Common myeloid progenitor, CD34-positive (primary cell): Measurements from ENCODE around the gene PPP4C.

ENCODE experiments used
- CTCF ChIA-PET: fragments of 350-600 bp; sonication (Branson Sonifier 250); formaldehyde crosslinking; loops from one replicate; lab custom pipeline; 2021; ENCODE audit warnings: antibody characterized with exemption; lab: Charles Lee
- POLR2A ChIA-PET: fragments of 350-600 bp; sonication (Branson Sonifier 250); formaldehyde crosslinking; loops from one replicate; lab custom pipeline; 2021; ENCODE audit warnings: antibody characterized with exemption; lab: Charles Lee
- DNase-seq, 3 donors: peaks; one replicate each; pipeline versions ENCODE4 v3.0.0 to v3.0.0-alpha.2; 2013
- H3K27ac ChIP-seq, 2 experiments: 1 replicate in 1 of 2; 2 replicates in 1 of 2; pipeline ENCODE4 v1.7.0; 2013; ENCODE audit warnings: inconsistent platforms in 2 of 2, low read length in 2 of 2, mild to moderate bottlenecking in 2 of 2, low read depth in 1 of 2, moderate library complexity in 1 of 2; ENCODE audit not compliant: severe bottlenecking in 2 of 2, insufficient read depth in 1 of 2, poor library complexity in 1 of 2
- H3K27me3 ChIP-seq, 5 experiments: replicated peaks in 2 of 5; 1 replicate in 3 of 5; 2 replicates in 2 of 5; pipeline versions ENCODE4 v1.6.1 to v1.7.0; 2013; ENCODE audit warnings: low read length in 4 of 5, mild to moderate bottlenecking in 2 of 5, moderate library complexity in 2 of 5, inconsistent platforms in 1 of 5; ENCODE audit not compliant: insufficient read depth in 5 of 5, control insufficient read depth in 4 of 5
- H3K36me3 ChIP-seq, 4 experiments: 1 replicate in 2 of 4; 2 replicates in 2 of 4; pipeline versions ENCODE4 v1.6.1 to v1.7.0; 2013; ENCODE audit warnings: low read length in 3 of 4, control low read depth in 1 of 4, mild to moderate bottlenecking in 1 of 4; ENCODE audit not compliant: control insufficient read depth in 4 of 4, insufficient read depth in 4 of 4
- H3K4me1 ChIP-seq, 4 experiments: 1 replicate in 3 of 4; 2 replicates in 1 of 4; pipeline versions ENCODE4 v1.6.1 to v1.7.1; 2013; ENCODE audit warnings: low read length in 3 of 4, mild to moderate bottlenecking in 3 of 4, control low read depth in 1 of 4, inconsistent platforms in 1 of 4, moderate library complexity in 1 of 4; ENCODE audit not compliant: control insufficient read depth in 4 of 4, insufficient read depth in 4 of 4; ENCODE audit errors: control extremely low read depth in 1 of 4
- H3K4me3 ChIP-seq, 7 experiments: 1 replicate in 4 of 7; 2 replicates in 3 of 7; pipeline versions ENCODE4 v1.5.1 to v1.7.0; 2013; ENCODE audit warnings: mild to moderate bottlenecking in 7 of 7, low read length in 6 of 7, moderate library complexity in 6 of 7, inconsistent platforms in 2 of 7, low read depth in 2 of 7, control low read depth in 1 of 7; ENCODE audit not compliant: insufficient read depth in 4 of 7, control insufficient read depth in 1 of 7; ENCODE audit errors: extremely low read depth in 1 of 7
- H3K9me3 ChIP-seq, 5 experiments: 1 replicate in 4 of 5; 2 replicates in 1 of 5; pipeline versions ENCODE4 v1.6.1 to v1.7.1; 2013; ENCODE audit warnings: low read length in 4 of 5, mild to moderate bottlenecking in 2 of 5, inconsistent platforms in 1 of 5, low read depth in 1 of 5, moderate library complexity in 1 of 5; ENCODE audit not compliant: control insufficient read depth in 4 of 5, insufficient read depth in 2 of 5; ENCODE audit errors: control extremely low read depth in 1 of 5
- WGBS: methylation state at CpG from one replicate; pipeline ENCODE4 v1.1.5; 2013; ENCODE audit not compliant: insufficient coverage; 5-methylcytosine and 5-hydroxymethylcytosine counted together

PPP4C gene

DNA sequence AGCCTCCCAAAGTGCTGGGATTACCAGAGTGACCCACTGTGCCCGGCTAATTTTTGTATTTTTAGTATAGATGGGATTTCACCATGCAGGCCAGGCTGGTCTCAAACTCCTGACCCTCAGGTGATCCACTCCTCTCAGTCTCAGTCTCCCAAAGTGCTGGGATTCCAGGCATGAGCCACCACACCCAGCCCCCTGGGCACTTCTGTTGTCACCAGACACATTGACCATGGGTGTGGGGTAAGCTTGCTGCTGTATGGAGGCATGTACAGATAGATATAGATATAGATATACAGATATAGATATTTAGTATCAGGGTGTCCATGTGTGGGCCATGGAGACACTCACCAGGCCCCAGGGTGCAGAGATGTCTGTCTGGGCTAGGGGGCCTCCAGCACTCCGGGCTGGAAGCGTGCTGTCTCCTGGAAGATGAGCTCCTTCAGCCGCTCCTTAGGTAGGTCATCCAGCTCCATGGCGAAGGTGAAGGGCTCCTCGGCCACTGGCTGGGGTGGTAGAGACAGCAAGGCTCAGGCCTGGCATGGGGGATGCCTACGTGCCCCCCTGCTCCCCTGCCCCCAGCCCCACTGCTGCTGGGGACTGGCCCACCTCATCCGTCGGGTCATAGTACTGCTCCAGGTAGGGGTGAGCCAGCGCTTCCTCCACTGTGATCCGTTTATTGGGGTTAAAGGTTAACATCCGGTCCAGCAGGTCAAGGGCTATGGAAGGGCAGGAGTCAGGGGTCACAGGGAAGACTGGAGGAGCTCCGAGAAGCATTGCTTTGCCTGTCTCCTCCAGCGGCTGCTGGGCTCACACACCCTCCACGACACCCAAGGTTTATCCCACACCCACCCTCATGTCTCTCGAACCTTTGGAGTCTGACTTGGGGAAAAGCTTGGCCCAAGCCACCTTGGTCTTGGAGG is 40.8 kb downstream of the PPP4C start:
- WGBS = 100% methylated on average over 12 of the region's 16 CpGs
- no peak overlapping the region for H3K27ac ChIP-seq
- ChIA-PET POLR2A (no interaction called here), CTCF (interaction anchor here (0.7 to 0.9 kb wide), 3 partner anchors 10 to 352 kb away, joined by 3 read pairs; no protein-coding TSS in a partner anchor)
- peaks cover 0 to 6% (median 3%) of the 10 kb centered on the region in 4 experiments for H3K4me1 ChIP-seq
- no peaks in the 10 kb centered on the region for H3K9me3 ChIP-seq
- no peak for DNase-seq
- H3K4me3 ChIP-seq = no peak overlapping the region
- no peaks in the 10 kb centered on the region for H3K27me3 ChIP-seq
- H3K36me3 ChIP-seq = peaks cover 13 to 64% (median 29%) of the 10 kb centered on the region in 4 experiments

GRCh38 chr16:30117768-30118167 is 42.0 kb downstream of the PPP4C start:
- no peaks in the 10 kb centered on the region for H3K27me3 ChIP-seq
- WGBS = 98% methylated on average over 9 of the region's 10 CpGs
- DNase-seq = no peak
- ChIA-PET POLR2A (no interaction called here), CTCF (interaction anchor here (1.2 kb wide), 1 partner anchor 302 kb away, joined by 3 read pairs; the partner anchor contains the start of gene PAGR1)
- H3K4me1 ChIP-seq = peaks cover 0 to 16% (median 13%) of the 10 kb centered on the region in 4 experiments
- no peak overlapping the region for H3K4me3 ChIP-seq
- peak overlapping the region in 1 of 2 experiments; percentile 1 for H3K27ac ChIP-seq
- peaks cover 13 to 56% (median 30%) of the 10 kb centered on the region in 4 experiments for H3K36me3 ChIP-seq
- no peaks in the 10 kb centered on the region for H3K9me3 ChIP-seq

- DNase-seq = no peak
- ChIA-PET POLR2A (no interaction called here), CTCF (interaction anchor here (1.2 kb wide), 1 partner anchor 15 kb away, joined by 4 read pairs; no protein-coding TSS in a partner anchor)
- no peak overlapping the region for H3K27ac ChIP-seq
- 100% methylated on average over 2 of the region's 2 CpGs for WGBS
- H3K27me3 ChIP-seq = no peaks in the 10 kb centered on the region
- H3K4me1 ChIP-seq = peaks cover 2 to 21% (median 17%) of the 10 kb centered on the region in 4 experiments
- H3K4me3 ChIP-seq = no peak overlapping the region
- H3K9me3 ChIP-seq = no peaks in the 10 kb centered on the region
- peaks cover 13 to 40% (median 29%) of the 10 kb centered on the region in 4 experiments for H3K36me3 ChIP-seq
Observed at GRCh38 chr16:30119428-30119827, 43.6 kb downstream of the PPP4C start.

DNA sequence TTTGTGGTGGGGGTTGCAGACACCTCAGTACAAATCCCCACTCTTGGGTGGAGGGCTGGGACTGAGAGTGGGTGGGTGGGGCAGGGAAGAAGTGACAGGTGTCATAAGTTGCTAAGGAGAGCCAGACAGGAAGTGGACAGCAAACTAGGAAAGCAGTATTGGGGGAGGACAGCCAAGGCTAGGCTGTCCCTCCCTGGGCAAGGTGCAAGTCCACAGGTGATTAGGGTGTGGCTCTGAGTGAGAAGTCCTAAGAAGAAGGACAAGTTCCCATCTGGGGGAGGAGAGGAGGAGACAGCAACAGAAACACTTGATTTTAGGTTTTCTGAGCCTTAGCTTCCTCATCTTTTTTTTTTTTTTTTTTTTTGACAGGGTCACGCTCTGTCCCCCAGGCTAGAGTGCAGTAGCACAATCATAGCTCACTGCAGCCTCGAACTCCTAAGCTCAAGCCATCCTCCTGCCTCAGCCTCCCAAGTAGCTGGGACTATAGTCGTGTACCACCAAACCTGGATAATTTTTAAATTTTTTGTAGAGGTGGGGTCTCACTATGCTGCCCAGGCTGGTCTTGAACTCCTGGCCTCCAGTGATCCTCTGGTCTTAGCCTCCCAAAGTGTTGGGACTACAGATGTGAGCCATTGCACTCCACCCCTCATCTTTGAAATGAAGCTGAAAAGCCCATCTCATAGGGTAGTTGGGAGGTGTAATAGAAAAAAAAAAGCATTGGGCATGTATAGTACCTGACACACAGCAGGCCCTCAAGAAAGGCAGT is 44.7 kb downstream of the PPP4C start:
- no peak overlapping the region for H3K27ac ChIP-seq
- ChIA-PET POLR2A (interaction anchor here (0.6 kb wide), 2 partner anchors 27 to 425 kb away, joined by 3 to 6 read pairs; no protein-coding TSS in a partner anchor), CTCF (interaction anchor here (1.8 kb wide), 1 partner anchor 28 kb away, joined by 8 read pairs; the partner anchor contains the start of gene TBX6)
- no peaks in the 10 kb centered on the region for H3K9me3 ChIP-seq
- H3K36me3 ChIP-seq = peaks cover 11 to 31% (median 27%) of the 10 kb centered on the region in 4 experiments
- H3K4me3 ChIP-seq = no peak overlapping the region
- H3K27me3 ChIP-seq = no peaks in the 10 kb centered on the region
- peaks cover 2 to 21% (median 17%) of the 10 kb centered on the region in 4 experiments for H3K4me1 ChIP-seq
- no CpG with 5 or more reads among the region's 3 CpGs for WGBS
- DNase-seq = no peak

DNA sequence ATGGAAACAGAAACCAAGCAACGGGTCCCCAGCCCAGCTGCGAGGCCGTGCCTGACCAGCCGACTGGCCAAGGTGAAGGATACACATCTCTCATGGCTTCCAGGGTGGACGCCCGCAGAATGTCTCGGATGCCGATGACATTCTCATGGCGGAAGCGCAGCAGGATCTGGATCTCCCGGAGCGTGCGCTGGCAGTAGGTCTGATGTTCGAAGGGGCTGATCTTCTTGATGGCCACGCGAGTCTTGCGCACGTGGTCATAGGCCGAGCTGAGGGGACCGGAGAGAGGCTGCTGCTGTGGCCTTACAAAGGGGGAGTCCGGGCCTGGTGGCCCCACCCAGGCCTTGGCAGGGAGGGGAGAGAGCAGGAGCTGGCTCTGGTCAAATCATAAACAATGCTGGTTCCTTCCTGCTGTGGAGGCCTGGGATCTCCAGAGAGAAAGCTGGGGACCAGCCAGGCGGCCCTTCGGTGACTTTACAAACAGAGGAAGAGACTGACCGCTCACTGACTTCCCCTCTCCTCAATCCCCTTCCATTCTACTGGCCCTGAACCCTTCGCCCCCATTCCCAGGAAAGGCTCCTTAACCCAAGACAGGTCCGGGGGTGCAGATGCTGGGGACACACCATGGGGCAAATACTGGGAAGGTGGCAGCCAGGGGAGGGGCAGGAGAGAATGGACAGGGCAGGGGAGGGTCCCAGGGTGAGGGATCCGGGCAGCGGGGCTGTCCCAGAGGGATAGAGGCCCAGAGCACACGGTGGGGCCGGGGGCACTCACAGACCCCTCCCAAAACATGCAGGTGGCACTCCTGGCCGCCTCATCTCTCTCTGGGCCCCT is 46.2 kb downstream of the PPP4C start:
- Histone ChIP-seq H3K36me3 (peaks cover 9 to 27% (median 20%) of the 10 kb centered on the region in 4 experiments), H3K9me3 (no peaks in the 10 kb centered on the region), H3K4me1 (peaks cover 2 to 21% (median 17%) of the 10 kb centered on the region in 4 experiments), H3K27ac (peak overlapping the region in 1 of 2 experiments; percentile 75), H3K27me3 (no peaks in the 10 kb centered on the region), H3K4me3 (peak overlapping the region; percentile 47 to 92 (median 69))
- WGBS = 73% methylated on average over 28 of the region's 31 CpGs
- POLR2A ChIA-PET = no interaction called here
- no peak for DNase-seq
- CTCF ChIA-PET = no interaction called here

- Histone ChIP-seq H3K36me3 (peaks cover 9 to 23% (median 13%) of the 10 kb centered on the region in 4 experiments), H3K27ac (peak overlapping the region; percentile 15 to 75), H3K27me3 (no peaks in the 10 kb centered on the region), H3K4me1 (peaks cover 2 to 21% (median 17%) of the 10 kb centered on the region in 4 experiments), H3K9me3 (no peaks in the 10 kb centered on the region), H3K4me3 (peak overlapping the region; percentile 47 to 92 (median 69))
- CTCF ChIA-PET = interaction anchor here (1.0 kb wide), 1 partner anchor 78 kb away, joined by 3 read pairs; no protein-coding TSS in a partner anchor
- WGBS = under 1% methylated on average over 25 of the region's 42 CpGs
- peak in 2 of 3 donors; percentile 14 to 35 for DNase-seq
- POLR2A ChIA-PET = no interaction called here
Observed at GRCh38 chr16:30122604-30123160, 46.9 kb downstream of the PPP4C start.
